GM12878 (cell line): ENCODE measurements around the gene PCGF1. TPM values are rescaled to one million over a fixed set of nuclear protein-coding genes. Genes with fewer than 3 reads are reported as not detected.

ENCODE experiments used
- CBX3 ChIP-seq: fragments of 200-600 bp; sonication (generic); IDR thresholded peaks from 2 replicates; pipeline ENCODE4 v1.6.1; 2016; ENCODE audit warnings: low read depth, borderline replicate concordance
- CREM ChIP-seq: IDR thresholded peaks from 2 replicates; pipeline ENCODE4 v1.6.1; 2014; ENCODE audit warnings: antibody characterized with exemption, low read depth
- E2F8 ChIP-seq: fragments of 450-650 bp; IDR thresholded peaks from 2 replicates; pipeline ENCODE4 v1.6.1; 2018; ENCODE audit warnings: mild to moderate bottlenecking, low read depth, moderate library complexity; ENCODE audit not compliant: partially characterized antibody
- ETV6 ChIP-seq, 2 experiments: fragments of 450-650 bp in 1 of 2; IDR thresholded peaks in 1 of 2; conservative IDR thresholded peaks in 1 of 2; 2 replicates each; pipeline ENCODE4 v1.6.1; 2014; ENCODE audit warnings: antibody characterized with exemption in 1 of 2, borderline replicate concordance in 1 of 2, low read depth in 1 of 2, mild to moderate bottlenecking in 1 of 2, moderate library complexity in 1 of 2
- FOS ChIP-seq: IDR thresholded peaks from 3 replicates; pipeline ENCODE4 v1.6.1; 2011; ENCODE audit warnings: borderline replicate concordance; ENCODE audit not compliant: insufficient read length; ENCODE audit errors: extremely low read depth
- HDAC2 ChIP-seq: fragments of 200-600 bp; sonication (generic); IDR thresholded peaks from 2 replicates; pipeline ENCODE4 v1.6.1; 2017
- HSF1 ChIP-seq: fragments of 150-350 bp; IDR thresholded peaks from 2 replicates; pipeline ENCODE4 v1.6.1; 2014; ENCODE audit warnings: mild to moderate bottlenecking, low read depth, low read length
- MAX ChIP-seq: IDR thresholded peaks from 2 replicates; pipeline ENCODE4 v1.6.1; 2012; ENCODE audit warnings: low read depth, low read length, improper control_type of control experiment
- MLLT1 ChIP-seq: fragments of 450-650 bp; IDR thresholded peaks from 2 replicates; pipeline ENCODE4 v1.6.1; 2016; ENCODE audit warnings: mild to moderate bottlenecking
- MYC ChIP-seq: IDR thresholded peaks from 2 replicates; pipeline ENCODE4 v1.6.1; 2011; ENCODE audit warnings: mild to moderate bottlenecking, low read length, moderate library complexity, inconsistent platforms; ENCODE audit not compliant: insufficient read depth, insufficient replicate concordance, insufficient read length, severe bottlenecking
- NR2C1 ChIP-seq: fragments of 450-650 bp; IDR thresholded peaks from 2 replicates; pipeline ENCODE4 v1.6.1; 2017; ENCODE audit warnings: antibody characterized with exemption, mild to moderate bottlenecking, moderate library complexity
- PKNOX1 ChIP-seq: fragments of 450-650 bp; IDR thresholded peaks from 2 replicates; pipeline ENCODE4 v1.6.1; 2016; ENCODE audit warnings: mild to moderate bottlenecking
- RELB ChIP-seq: fragments of 450-650 bp; IDR thresholded peaks from 2 replicates; pipeline ENCODE4 v1.6.1; 2017; ENCODE audit warnings: low read depth, mild to moderate bottlenecking, moderate library complexity
- SIN3A ChIP-seq: IDR thresholded peaks from 2 replicates; pipeline ENCODE4 v1.6.1; 2012; ENCODE audit warnings: low read depth, low read length, improper control_type of control experiment
- SMARCA5 ChIP-seq: fragments of 450-650 bp; IDR thresholded peaks from 2 replicates; pipeline ENCODE4 v1.6.1; 2017; ENCODE audit warnings: mild to moderate bottlenecking
- TCF7 ChIP-seq: IDR thresholded peaks from 2 replicates; pipeline ENCODE4 v1.6.1; 2014; ENCODE audit warnings: antibody characterized with exemption, borderline replicate concordance
- ZNF24 ChIP-seq: fragments of 450-650 bp; IDR thresholded peaks from 2 replicates; pipeline ENCODE4 v1.6.1; 2017; ENCODE audit warnings: antibody characterized with exemption, mild to moderate bottlenecking
- polyA plus RNA-seq, 11 experiments: library from polyadenylated mRNA; depleted of rRNA in 4 of 11; unstranded in 6 of 11; stranded (reverse) in 5 of 11; fragments of >200 nt; fragmentation: Nextera tagmentation in 4 of 11; fragmentation: Illumina TruSeq in 1 of 11; extraction: Ambion mirVana in 4 of 11; extraction: Trizol in 1 of 11; gene quantifications; 1 replicate in 1 of 11; 2 replicates in 10 of 11; pipeline versions ENCODE4 v1.2.1 to v1.2.3, GENCODE V29; 2011 to 2016; ENCODE audit warnings: inconsistent platforms in 2 of 11, missing spikeins in 2 of 11, low read depth in 1 of 11
- total RNA-seq, 4 experiments: library from RNA; depleted of rRNA in 3 of 4; stranded (reverse); fragments of >200 nt in 3 of 4; fragmentation: Illumina TruSeq in 1 of 4; extraction: Trizol in 1 of 4; gene quantifications; 2 replicates each; pipeline versions ENCODE4 v1.2.1 to v1.2.3, GENCODE V29; 2013 to 2021

Gene PCGF1
- total and polyA plus RNA-seq, 10 of the 15 experiments (the other 5 are each of a cell fraction or from before 2014, with no cell fraction given): 23.1 to 50.8 (median 27.4) TPM

- no peak for TF ChIP-seq HSF1
- TF ChIP-seq PKNOX1: no peak
- peak; percentile 24; the same call in 1 of the 2 replicates for TF ChIP-seq MAX
- no peak; a peak in 1 of 4 replicates for TF ChIP-seq ETV6 (conservative IDR thresholded peaks at IDR 0.05 in 1 of 2, IDR thresholded peaks at IDR 0.05 in 1 of 2; ENCODE audit: borderline replicate concordance in 1 of 2, low read depth in 1 of 2)
- TF ChIP-seq HDAC2: no peak
- no peak for TF ChIP-seq SMARCA5
- no peak for TF ChIP-seq CBX3
- TF ChIP-seq CREM: no peak
- TF ChIP-seq FOS: no peak
- TF ChIP-seq MLLT1: peak; percentile 55; the same call in 1 of the 2 replicates
- TF ChIP-seq RELB: peak; percentile 37; the same call in 1 of the 2 replicates
- TF ChIP-seq NR2C1: no peak
- no peak for TF ChIP-seq E2F8
- TF ChIP-seq SIN3A: no peak
- peak; percentile 76 for TF ChIP-seq MYC
- TF ChIP-seq TCF7: no peak
- TF ChIP-seq ZNF24: 0 out of 2 replicates have a peak, but pooled peaks have one; percentile 34
Observed at GRCh38 chr2:74548900-74549826, 41.7 kb upstream of the PCGF1 start (continued).
